Activated CD4-positive, alpha-beta T cell treated with anti-CD3 and anti-CD28 coated beads, Interleukin-2, amount 50 U/mL, for 1 hour (primary cell): Measurements from ENCODE around the gene NID1.
A peak's percentile ranks its signal among the peaks of the same experiment; 100 is the strongest.
"Not testable (repeated sequence)": the region's sequence is repeated elsewhere in the genome, so short reads cannot be mapped to it uniquely, and the experiment has no call there.

Experiments
- DNase-seq: peaks from one replicate; pipeline ENCODE4 v3.0.0-alpha.2; 2020

NID1 gene

GRCh38 chr1:235992868-235993267, 72.0 kb downstream of the NID1 start:
- DNase-seq: no peak

GRCh38 chr1:235992346-235992745, 72.5 kb downstream of the NID1 start:
- no peak for DNase-seq

DNA sequence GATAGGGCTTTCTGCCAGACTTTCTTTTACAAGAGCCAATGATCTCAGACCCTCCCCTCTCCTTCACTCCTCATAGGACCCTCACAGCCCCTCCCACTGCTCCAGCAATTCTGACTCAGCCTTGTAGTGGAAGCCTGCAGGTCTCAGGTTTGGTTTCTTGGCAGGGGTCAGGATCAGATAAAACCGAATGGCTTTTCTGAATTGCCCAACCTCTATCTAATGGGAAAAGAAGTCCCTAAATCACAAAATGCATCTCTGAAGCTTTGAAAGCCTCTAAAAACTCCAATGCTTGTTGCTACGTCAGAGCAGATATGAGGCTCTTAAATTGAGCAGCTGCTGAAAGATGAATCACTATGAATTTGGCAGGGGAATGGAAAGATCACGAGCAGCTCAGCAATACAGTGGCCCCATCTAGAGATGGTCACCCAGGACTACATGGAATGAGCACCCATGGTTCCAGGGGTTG, 74.5 kb downstream of the NID1 start:
- DNase-seq: no peak

DNA sequence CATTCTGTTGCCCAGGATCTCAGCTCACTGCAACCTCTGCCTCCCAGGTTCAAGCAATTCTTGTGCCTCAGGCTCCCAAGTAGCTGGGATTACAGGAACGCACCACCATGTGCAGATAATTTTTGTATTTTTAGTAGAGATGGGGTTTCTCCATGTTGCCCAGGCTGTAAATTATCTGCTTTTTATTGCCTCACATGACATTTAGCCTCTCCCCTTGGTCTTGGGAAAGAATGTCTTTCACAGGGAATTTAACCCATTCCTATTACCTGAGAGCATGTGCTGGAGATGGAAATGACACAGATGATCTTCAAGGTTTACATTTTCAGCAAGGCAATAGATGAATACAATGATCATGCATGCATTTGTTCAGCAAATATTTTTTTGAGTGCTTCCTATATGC, 75.8 kb downstream of the NID1 start:
- DNase-seq: no peak

DNA sequence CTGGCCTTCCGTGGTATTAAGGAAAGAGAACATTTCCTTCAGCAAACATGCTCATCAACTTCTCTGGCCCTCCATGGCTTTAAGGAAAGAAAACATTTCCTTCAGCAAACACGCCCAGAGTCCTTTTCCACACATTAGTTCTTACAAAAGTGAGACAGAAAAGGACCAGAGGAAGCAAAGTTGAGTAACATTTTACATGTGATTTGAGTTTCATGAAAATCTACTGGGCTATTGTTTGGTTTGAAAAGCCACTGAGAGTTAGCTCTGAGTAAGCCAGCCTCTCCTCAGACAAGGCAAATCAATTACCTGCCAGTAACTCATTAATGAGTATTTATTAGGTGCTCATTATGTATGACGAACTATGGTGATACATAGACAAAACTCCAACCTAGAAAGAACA, 78.0 kb downstream of the NID1 start:
- DNase-seq: no peak

- no peak for DNase-seq
Observed at GRCh38 chr1:235984041-235984825, 80.7 kb downstream of the NID1 start.

GRCh38 chr1:235980976-235981375, 83.9 kb downstream of the NID1 start:
- DNase-seq: no peak

- no peak for DNase-seq
Observed at GRCh38 chr1:235979716-235980333, 85.1 kb downstream of the NID1 start.

DNA sequence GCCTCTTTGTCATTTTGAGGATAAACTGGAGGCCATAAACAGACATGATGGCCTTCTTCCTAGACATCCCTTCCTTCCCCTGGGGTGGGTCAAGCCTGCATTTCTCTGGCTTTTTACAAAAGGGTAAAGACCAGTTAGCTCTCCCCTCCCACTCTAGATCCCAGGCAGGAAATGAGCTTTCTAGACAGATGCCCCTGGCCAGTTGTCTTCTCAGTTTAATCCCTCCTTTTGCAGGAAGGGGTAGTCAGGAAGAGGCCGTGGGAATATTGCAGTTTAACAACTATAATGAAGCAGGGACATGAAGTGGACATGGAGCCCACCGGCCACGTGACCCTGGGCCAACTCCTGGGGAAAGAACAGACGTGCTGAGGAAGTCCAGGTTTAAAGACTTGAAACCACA, 85.7 kb downstream of the NID1 start:
- DNase-seq: no peak

DNA sequence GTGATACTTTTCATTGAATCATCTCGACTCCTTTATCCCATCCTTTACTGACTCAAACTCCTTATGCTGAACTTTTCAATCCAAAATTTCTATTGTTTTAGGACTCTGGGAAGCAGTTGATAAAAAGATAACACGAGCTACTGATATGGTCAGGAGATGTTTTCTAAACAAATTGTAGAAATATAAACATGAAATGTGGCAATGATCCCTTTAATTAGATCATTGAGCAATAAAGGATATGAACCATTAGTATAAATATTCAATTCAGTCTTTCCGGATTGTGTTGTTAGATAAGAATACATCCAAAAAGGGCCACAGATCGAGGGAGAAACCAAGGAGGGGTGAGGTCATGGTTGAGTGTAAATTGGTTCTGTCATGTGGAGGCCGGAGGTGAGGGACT, 88.4 kb downstream of the NID1 start:
- no peak for DNase-seq

GRCh38 chr1:235974616-235975015, 90.3 kb downstream of the NID1 start:
- no peak for DNase-seq

GRCh38 chr1:235972691-235973090, 92.2 kb downstream of the NID1 start:
- not testable (repeated sequence) for DNase-seq

- DNase-seq: no peak
Observed at GRCh38 chr1:235972311-235972689, 92.6 kb downstream of the NID1 start.

DNA sequence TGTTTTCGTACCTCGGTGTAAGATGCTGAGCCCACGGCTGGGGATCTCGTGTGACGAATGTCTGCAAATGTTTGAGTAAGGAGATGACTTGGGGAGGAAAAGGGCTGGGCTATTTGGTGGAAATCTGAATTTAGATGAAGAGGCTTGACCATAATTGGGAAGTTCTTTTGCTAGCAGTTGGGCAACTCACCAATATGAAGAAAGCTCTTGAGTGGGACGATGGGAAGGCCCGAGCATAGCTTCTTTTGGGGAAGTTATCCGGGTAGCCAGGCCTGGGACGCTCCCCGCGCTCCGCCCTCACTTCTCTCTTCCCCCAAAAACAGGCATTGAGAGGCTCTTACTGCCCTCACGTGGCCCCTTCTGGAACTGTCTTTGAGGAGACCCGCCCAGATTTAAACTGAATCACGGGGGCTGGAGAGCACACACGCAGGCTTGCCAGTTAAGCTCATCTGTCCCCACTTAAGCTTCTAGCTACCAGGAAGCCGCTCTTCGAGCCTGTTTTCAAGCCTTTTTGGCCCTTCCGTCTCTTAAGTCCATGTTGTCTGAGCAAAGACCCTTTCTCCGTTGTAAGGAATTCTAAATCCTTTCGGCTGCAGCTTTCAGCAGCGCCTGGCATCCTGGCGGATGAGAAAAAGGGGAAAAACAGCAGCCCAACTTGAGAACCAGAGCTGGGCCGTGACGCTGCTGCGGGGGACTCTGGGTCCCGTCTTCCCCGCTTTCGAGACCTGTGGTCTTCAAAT, 93.1 kb downstream of the NID1 start:
- peak; percentile 86 for DNase-seq

DNA sequence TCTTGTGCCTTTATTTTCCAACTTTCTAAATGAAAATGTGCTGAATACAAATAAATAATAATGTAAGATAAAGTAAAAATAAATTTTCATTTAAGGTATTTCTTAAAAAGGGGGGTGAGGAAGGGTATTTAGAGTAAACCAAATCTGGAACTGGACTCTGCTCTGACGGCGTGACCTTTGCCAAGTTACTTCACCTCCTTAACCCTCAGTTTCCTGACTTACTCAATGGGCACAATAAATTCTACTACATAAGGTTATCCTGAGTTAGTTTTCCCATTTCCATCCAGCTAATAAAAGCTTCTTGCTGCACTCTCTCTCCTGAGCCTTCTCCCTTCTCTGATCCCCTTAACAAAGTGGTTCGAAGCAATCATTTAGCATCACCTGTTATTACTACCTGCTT, 93.9 kb downstream of the NID1 start:
- no peak for DNase-seq

DNA sequence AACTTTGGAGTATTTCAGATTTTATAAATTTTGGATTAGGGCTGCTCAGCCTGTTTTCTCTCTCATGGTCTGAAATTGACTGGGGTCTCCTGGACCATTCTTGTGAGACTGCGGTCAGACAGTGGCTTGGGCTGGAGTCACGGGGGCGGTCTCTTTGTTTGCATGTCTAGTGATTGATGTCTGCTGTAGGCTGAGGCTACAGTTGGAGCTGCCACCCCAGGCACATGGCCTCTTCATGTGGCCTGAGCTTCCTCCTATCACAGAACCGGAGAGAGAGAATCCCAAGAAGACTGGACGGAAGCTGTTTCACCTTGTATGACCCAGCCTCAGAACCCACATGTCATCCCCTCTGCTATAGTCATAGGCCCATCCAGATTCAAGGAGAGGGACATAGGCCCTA, 96.1 kb downstream of the NID1 start:
- DNase-seq: no peak

- not testable (repeated sequence) for DNase-seq
Observed at GRCh38 chr1:235966134-235966533, 98.8 kb downstream of the NID1 start.

DNA sequence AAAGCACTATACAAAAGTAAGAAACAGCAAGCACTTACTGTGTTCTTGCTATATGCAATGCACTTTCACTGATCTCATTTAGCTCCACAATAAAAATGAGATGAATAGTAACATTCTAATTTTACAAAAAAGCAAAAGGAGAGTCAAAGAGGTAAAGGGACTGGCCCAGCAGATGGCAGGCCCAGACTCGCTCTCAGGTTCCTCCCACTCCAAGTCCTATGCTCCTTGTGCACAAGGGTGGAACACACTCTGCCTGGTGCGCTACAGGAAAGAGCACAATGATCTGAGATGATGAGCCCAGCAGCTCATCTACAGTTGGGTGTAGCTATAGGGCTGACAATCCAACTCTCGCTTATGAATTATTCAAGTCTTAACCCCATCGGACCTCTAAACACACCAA, 104.1 kb downstream of the NID1 start:
- no peak for DNase-seq

DNA sequence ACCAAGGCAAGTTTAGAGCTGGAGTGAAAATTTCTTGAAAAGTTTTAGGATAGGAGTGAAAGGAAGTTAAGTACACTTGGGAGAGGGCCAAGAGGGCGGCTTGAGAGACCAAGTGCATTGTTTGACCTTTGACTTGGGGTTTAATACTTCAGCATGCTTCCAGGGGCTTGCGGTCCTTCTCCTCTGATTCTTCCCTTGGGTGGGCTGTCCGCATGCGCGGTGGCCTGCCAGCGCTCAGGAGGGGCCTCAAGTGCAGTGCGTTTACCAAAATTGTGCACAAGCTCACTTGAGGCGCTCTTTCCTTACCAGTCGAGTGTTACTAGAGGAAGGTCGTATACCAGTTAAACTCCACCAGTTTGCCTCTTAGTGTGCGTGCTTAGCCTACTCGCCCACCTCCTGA, 106.9 kb downstream of the NID1 start:
- DNase-seq: no peak

GRCh38 chr1:235955777-235956176, 109.1 kb downstream of the NID1 start:
- no peak for DNase-seq

- peak; percentile 25 for DNase-seq
Observed at GRCh38 chr1:235954306-235955283, 110.3 kb downstream of the NID1 start.

GRCh38 chr1:235953801-235954200, 111.1 kb downstream of the NID1 start:
- no peak for DNase-seq
